HepG2 (cell line): ENCODE data around the gene COPE. TPM values are rescaled to one million over a fixed set of nuclear protein-coding genes. Genes with fewer than 3 reads are reported as not detected.

Experiments
- CSRNP1 ChIP-seq: sonication (generic); formaldehyde crosslinking; IDR thresholded peaks from 2 replicates; pipeline ENCODE4 v1.8.1; 2023; ENCODE audit warnings: mild to moderate bottlenecking, missing genetic modification reagents
- SETDB1 ChIP-seq: sonication (generic); formaldehyde crosslinking; IDR thresholded peaks from 2 replicates; pipeline ENCODE4 v1.5.1; 2020; ENCODE audit warnings: missing genetic modification reagents, mild to moderate bottlenecking, borderline replicate concordance
- ZFP1 ChIP-seq: IDR thresholded peaks from 2 replicates; pipeline ENCODE4 v1.6.1; 2016
- ZNF318 ChIP-seq: sonication (generic); formaldehyde crosslinking; IDR thresholded peaks from 2 replicates; pipeline ENCODE4 v1.4.0; 2020; ENCODE audit warnings: mild to moderate bottlenecking, missing genetic modification reagents
- ZNF44 ChIP-seq: sonication (generic); formaldehyde crosslinking; IDR thresholded peaks from 2 replicates; pipeline ENCODE4 v1.5.1; 2020; ENCODE audit warnings: mild to moderate bottlenecking, missing genetic modification reagents
- polyA plus RNA-seq, 8 experiments: library from polyadenylated mRNA; depleted of rRNA in 3 of 8; stranded (reverse) in 7 of 8; unstranded in 1 of 8; fragments of >200 nt; fragmentation: Illumina TruSeq in 4 of 8; extraction: Trizol in 4 of 8; gene quantifications; 2 replicates each; pipeline versions ENCODE4 v1.2.1 to v1.2.3, GENCODE V29; 2011 to 2016; ENCODE audit warnings: low read depth in 4 of 8, missing spikeins in 1 of 8, mixed read lengths in 1 of 8; ENCODE audit not compliant: insufficient read depth in 1 of 8
- total RNA-seq, 5 experiments: library from RNA; depleted of rRNA; stranded (reverse); fragments of >200 nt; fragmentation: Illumina TruSeq; extraction: Trizol; gene quantifications; 2 replicates each; pipeline ENCODE4 v1.2.3, GENCODE V29; 2016; ENCODE audit warnings: low read depth in 1 of 5

Gene COPE
- total and polyA plus RNA-seq, 2 of the 13 experiments (the other 11 are each of a cell fraction or from before 2014, with no cell fraction given): 189 to 205 TPM

- TF ChIP-seq ZNF318 (CRISPR knock-in tag) (no peak), ZFP1 (CRISPR knock-in tag) (no peak), SETDB1 (CRISPR knock-in tag) (no peak), CSRNP1 (no peak), ZNF44 (no peak)
Observed at GRCh38 chr19:18859676-18860301, 59.4 kb downstream of the COPE start (continued).
